Breast epithelium (tissue), 4 donors: ENCODE measurements around the gene MARK3. TPM values are rescaled to one million over a fixed set of nuclear protein-coding genes. Genes with fewer than 3 reads are reported as not detected.
A peak's percentile ranks its signal among the peaks of the same experiment; 100 is the strongest.

Experiments
- DNase-seq, 2 donors: peaks; one replicate each; pipeline ENCODE4 v3.0.0-alpha.2; 2019; ENCODE audit warnings: low spot score in 2 of 2
- H3K27ac ChIP-seq, 2 donors: fragments of 200-600 bp; sonication (generic) in 1 of 2; one replicate each; pipeline ENCODE4 v1.5.1; 2016 to 2019; ENCODE audit warnings: mild to moderate bottlenecking in 1 of 2
- H3K27me3 ChIP-seq, 2 donors: fragments of 200-600 bp; sonication (generic) in 1 of 2; one replicate each; pipeline versions ENCODE4 v1.5.1 to v1.6.0; 2017 to 2019; ENCODE audit warnings: control low read depth in 1 of 2, mild to moderate bottlenecking in 1 of 2
- H3K36me3 ChIP-seq: fragments of 200-600 bp; one replicate; pipeline ENCODE4 v1.5.1; 2019
- H3K4me1 ChIP-seq, 2 donors: fragments of 200-600 bp; sonication (generic); one replicate each; pipeline ENCODE4 v1.5.1; 2016 to 2019; ENCODE audit warnings: control low read depth in 1 of 2
- H3K4me3 ChIP-seq, 3 donors: fragments of 200-600 bp; sonication (generic); 1 replicate in 2 of 3; 2 replicates in 1 of 3; pipeline ENCODE4 v1.5.1; 2016 to 2019; ENCODE audit warnings: mild to moderate bottlenecking in 3 of 3, moderate library complexity in 2 of 3
- H3K9me3 ChIP-seq, 2 donors: fragments of 200-600 bp; sonication (generic) in 1 of 2; one replicate each; pipeline ENCODE4 v1.5.1; 2016 to 2019; ENCODE audit warnings: control low read depth in 1 of 2
- POLR2A ChIP-seq: fragments of 450-650 bp; IDR thresholded peaks from one replicate; pipeline ENCODE4 v1.6.1; 2016; ENCODE audit warnings: antibody characterized with exemption, mild to moderate bottlenecking, moderate library complexity
- POLR2AphosphoS5 ChIP-seq, 3 donors: sonication (generic); formaldehyde crosslinking; IDR thresholded peaks; one replicate each; pipeline ENCODE4 v1.6.1; 2017; ENCODE audit warnings: antibody characterized with exemption in 3 of 3
- intact Hi-C: fragments of 100-400 bp; cut with DNase I; formaldehyde crosslinking; loops from one replicate; pipeline ENCODE4 v1.15.1; 2023; ENCODE audit warnings: low total_unique reads
- total RNA-seq, 3 donors: library from RNA; depleted of rRNA; stranded (reverse); fragments of >200 nt; gene quantifications; one replicate each; pipeline ENCODE4 v1.1.0, GENCODE V29; 2016
- TF ChIP-seq, protein P1 (sequence below), 3 donors: fragments of 450-650 bp; IDR thresholded peaks; one replicate each; pipeline ENCODE4 v1.5.1; 2016 to 2017; ENCODE audit warnings: antibody characterized with exemption in 3 of 3, mild to moderate bottlenecking in 3 of 3, moderate library complexity in 3 of 3

The MARK3 gene
- total RNA-seq, 3 donors from 2014 or later, result 70.2 to 107 (median 87.5) TPM

DNA sequence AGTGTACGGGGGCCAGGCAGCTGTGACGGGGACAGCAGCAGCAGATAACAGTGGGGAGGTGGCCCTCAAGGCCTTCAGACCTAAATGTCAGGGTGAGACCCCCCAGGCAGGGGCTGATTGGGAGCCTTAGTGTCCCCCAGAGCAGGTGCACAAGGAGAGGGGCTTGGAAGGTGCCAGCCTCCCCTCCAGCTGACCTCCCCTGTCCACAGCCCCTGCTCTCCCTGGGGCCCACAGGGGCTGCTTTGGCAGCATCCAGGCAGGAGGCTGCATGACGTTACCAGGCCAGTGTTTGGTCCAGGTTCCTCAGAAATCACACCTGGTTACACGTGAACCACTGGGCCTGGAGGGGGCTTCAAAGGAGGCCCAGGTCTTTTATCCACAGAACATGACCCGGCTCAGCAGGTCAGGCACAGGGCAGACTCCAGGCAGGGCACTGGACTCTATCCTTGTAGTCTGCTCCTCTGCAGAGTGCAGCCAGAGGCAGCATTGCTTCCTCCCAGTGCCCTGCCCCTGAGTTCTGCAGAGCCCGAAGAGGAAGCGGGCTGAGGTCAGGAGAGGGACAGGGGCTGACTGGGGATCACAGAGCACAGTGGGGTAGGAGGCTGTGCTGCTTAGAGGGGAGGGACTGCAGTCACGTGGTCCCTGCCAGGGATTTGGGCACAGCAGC, 141.2 kb downstream of the MARK3 start:
- intact Hi-C loops, result no loop called here
- Histone ChIP-seq H3K4me3 (no peak overlapping the region), H3K9me3 (no peaks in the 10 kb centered on the region), H3K27me3 (no peaks in the 10 kb centered on the region), H3K36me3 (no peaks in the 10 kb centered on the region), H3K4me1 (peaks cover 3 to 30% of the 10 kb centered on the region in 2 donors), H3K27ac (no peak overlapping the region)
- TF ChIP-seq, protein P1, sequence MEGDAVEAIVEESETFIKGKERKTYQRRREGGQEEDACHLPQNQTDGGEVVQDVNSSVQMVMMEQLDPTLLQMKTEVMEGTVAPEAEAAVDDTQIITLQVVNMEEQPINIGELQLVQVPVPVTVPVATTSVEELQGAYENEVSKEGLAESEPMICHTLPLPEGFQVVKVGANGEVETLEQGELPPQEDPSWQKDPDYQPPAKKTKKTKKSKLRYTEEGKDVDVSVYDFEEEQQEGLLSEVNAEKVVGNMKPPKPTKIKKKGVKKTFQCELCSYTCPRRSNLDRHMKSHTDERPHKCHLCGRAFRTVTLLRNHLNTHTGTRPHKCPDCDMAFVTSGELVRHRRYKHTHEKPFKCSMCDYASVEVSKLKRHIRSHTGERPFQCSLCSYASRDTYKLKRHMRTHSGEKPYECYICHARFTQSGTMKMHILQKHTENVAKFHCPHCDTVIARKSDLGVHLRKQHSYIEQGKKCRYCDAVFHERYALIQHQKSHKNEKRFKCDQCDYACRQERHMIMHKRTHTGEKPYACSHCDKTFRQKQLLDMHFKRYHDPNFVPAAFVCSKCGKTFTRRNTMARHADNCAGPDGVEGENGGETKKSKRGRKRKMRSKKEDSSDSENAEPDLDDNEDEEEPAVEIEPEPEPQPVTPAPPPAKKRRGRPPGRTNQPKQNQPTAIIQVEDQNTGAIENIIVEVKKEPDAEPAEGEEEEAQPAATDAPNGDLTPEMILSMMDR (IDR thresholded peaks at IDR 0.05), result no peak
- no peak for TF ChIP-seq POLR2A
- no peak for TF ChIP-seq POLR2AphosphoS5 (IDR thresholded peaks at IDR 0.05)
- DNase-seq, result no peak

DNA sequence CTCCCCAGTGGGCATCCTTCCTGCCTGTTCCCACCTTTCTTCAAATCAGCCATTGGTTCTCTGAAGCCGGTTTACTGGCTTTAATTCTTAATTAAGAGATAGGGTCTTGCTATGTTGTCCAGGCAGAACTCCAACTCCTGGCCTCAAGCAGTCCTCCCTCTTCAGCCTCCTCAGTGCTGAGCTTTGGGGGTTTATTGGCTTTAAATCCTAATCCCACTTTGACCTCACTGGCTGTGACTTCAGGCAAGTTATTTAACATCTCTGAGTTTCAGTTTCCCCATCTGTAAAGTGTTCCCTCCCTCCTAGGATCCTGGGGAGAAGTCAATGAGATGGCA, 141.7 kb downstream of the MARK3 start:
- intact Hi-C loops, result no loop called here
- Histone ChIP-seq H3K9me3 (no peaks in the 10 kb centered on the region), H3K4me3 (no peak overlapping the region), H3K27me3 (no peaks in the 10 kb centered on the region), H3K4me1 (peaks cover 3 to 30% of the 10 kb centered on the region in 2 donors), H3K36me3 (no peaks in the 10 kb centered on the region), H3K27ac (peak overlapping the region in 1 of 2 donors; percentile 93)
- TF ChIP-seq POLR2AphosphoS5 (IDR thresholded peaks at IDR 0.05), result no peak
- TF ChIP-seq, protein P1 (IDR thresholded peaks at IDR 0.05), result no peak
- TF ChIP-seq POLR2A, result no peak
- DNase-seq, result no peak

DNA sequence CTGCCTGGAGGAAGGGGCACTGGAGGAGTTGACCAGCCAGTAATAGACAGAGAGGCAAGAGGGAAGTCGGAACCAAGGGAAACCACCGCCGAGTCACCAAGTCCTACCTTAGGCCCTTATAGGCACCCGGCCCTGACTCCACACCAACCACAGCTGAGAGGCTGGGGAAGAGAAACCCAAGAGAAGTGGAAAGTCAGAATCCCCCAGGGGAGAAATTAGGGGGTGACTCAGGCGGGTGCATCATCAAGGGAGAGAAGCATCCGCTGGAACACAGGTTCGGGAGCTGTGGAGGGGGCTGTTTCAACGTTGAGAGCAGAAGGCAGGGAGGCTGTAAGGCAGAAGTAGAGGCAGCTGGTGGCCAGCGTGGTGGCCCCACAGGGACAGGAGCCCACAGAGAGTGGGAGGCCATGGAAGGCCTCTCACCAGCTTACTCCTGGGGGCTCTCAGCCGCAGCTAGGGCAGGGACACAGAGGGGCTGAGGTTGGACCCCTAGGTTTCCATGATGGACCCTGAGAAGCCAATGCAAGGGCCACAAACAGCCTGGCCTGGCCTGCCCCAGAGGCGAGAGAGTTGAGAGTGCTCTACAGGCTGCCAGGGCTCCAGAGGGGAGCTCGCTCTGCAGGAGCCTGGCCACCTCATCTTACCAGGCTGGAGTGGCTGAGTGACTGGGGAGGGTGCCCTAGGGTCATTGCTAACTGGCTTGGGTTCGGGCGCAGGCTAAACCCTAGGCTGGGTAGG, 142.4 kb downstream of the MARK3 start:
- Histone ChIP-seq H3K27me3 (no peaks in the 10 kb centered on the region), H3K4me1 (peaks cover 3 to 30% of the 10 kb centered on the region in 2 donors), H3K9me3 (no peaks in the 10 kb centered on the region), H3K27ac (peak overlapping the region; percentile 93 to 94), H3K36me3 (no peaks in the 10 kb centered on the region), H3K4me3 (peak overlapping the region in 2 of 3 donors; percentile 93 to 97)
- intact Hi-C loops, result no loop called here
- TF ChIP-seq POLR2A (no peak), POLR2AphosphoS5 (IDR thresholded peaks at IDR 0.05) (no peak)
- TF ChIP-seq, protein P1 (IDR thresholded peaks at IDR 0.05), result no peak
- DNase-seq, result no peak

DNA sequence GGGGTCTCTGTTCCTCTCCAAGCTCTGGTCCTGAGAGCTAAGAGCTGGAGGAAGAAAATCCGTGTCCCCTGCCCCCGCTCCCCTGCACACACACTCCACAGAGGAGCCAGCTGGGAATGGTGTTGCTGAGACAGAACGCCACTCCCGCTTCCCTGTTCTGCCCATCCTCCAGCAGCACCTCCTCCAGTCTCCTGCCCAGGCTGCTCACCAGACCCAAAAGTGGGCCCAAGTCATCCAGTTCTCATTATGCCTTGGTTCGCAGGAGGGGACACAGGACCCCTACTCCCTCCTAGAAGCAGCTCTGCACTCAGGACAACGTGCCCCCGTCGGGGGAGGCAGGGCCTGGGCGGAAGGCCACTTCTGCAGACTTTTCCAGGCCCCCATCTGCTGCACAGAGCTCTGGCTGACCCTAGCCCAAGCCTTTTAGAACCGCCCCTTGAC, 143.0 kb downstream of the MARK3 start:
- peaks cover 3 to 26% of the 10 kb centered on the region in 2 donors for H3K4me1 ChIP-seq
- H3K9me3 ChIP-seq, result no peaks in the 10 kb centered on the region
- TF ChIP-seq, protein P1 (IDR thresholded peaks at IDR 0.05), result no peak
- TF ChIP-seq POLR2A (no peak), POLR2AphosphoS5 (IDR thresholded peaks at IDR 0.05) (no peak)
- no peaks in the 10 kb centered on the region for H3K27me3 ChIP-seq
- no peak for DNase-seq
- peak overlapping the region; percentile 93 to 94 for H3K27ac ChIP-seq
- intact Hi-C loops, result no loop called here
- H3K4me3 ChIP-seq, result peak overlapping the region; percentile 93 to 97 (median 97)
- no peaks in the 10 kb centered on the region for H3K36me3 ChIP-seq
